ENCODE data around the gene UBE3C.
A peak's percentile ranks its signal among the peaks of the same experiment; 100 is the strongest.

The UBE3C gene

DNA sequence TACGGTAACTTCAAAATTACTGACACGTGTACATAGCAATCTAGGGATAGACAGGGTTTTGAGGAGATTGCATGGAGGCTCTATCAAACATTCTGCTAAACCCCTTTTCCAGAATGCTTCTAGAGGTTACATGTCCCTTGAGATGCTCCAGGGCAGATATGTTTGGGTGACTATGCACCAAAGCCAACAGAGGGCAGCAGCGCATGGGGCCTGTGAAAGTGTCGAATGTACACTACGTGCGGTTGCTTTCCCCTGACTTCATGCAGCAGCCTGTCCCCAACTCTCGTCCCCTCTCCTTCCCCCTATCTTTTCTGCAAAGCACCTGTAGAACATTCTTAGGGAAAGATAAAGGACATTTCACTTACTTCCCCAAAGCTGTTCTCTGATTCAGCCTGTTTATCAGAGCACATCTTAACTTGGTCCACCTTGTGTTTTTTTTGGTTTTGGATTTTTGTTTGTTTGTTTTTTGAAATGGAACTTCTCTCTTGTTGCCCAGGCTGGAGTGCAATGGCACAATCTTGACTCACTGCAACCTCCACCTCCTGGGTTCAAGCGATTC is 90.2 kb downstream of the UBE3C start:
- Histone ChIP-seq H3K27ac (ENCODE audit: low read length) (no peak overlapping the region), H3K4me2 (ENCODE audit: low read length) (no peak overlapping the region), H3K9me3 (ENCODE audit: insufficient read depth, low read length) (no peaks in the 10 kb centered on the region), H3K36me3 (replicated peaks; ENCODE audit: low read depth, low read length) (peaks cover 34% of the 10 kb centered on the region), H3K79me2 (ENCODE audit: low read length) (peaks cover 10% of the 10 kb centered on the region; the same call in 1 of the 2 replicates), H3K27me3 (ENCODE audit: low read depth, low read length) (no peaks in the 10 kb centered on the region), H3K4me3 (ENCODE audit: low read length) (no peak overlapping the region), H3K9ac (ENCODE audit: low read length) (no peak overlapping the region), H2AFZ (ENCODE audit: low read depth, low read length) (no peak overlapping the region), H3K4me1 (ENCODE audit: low read length) (no peaks in the 10 kb centered on the region), H4K20me1 (ENCODE audit: insufficient read depth, low read length) (no peaks in the 10 kb centered on the region)
- TF ChIP-seq EZH2phosphoT487 (IDR thresholded peaks at IDR 0.05; ENCODE audit: low read depth) = no peak
- TF ChIP-seq, protein P1, sequence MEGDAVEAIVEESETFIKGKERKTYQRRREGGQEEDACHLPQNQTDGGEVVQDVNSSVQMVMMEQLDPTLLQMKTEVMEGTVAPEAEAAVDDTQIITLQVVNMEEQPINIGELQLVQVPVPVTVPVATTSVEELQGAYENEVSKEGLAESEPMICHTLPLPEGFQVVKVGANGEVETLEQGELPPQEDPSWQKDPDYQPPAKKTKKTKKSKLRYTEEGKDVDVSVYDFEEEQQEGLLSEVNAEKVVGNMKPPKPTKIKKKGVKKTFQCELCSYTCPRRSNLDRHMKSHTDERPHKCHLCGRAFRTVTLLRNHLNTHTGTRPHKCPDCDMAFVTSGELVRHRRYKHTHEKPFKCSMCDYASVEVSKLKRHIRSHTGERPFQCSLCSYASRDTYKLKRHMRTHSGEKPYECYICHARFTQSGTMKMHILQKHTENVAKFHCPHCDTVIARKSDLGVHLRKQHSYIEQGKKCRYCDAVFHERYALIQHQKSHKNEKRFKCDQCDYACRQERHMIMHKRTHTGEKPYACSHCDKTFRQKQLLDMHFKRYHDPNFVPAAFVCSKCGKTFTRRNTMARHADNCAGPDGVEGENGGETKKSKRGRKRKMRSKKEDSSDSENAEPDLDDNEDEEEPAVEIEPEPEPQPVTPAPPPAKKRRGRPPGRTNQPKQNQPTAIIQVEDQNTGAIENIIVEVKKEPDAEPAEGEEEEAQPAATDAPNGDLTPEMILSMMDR (IDR thresholded peaks at IDR 0.05; ENCODE audit: low read depth, low read length) = peak; percentile 48

DNA sequence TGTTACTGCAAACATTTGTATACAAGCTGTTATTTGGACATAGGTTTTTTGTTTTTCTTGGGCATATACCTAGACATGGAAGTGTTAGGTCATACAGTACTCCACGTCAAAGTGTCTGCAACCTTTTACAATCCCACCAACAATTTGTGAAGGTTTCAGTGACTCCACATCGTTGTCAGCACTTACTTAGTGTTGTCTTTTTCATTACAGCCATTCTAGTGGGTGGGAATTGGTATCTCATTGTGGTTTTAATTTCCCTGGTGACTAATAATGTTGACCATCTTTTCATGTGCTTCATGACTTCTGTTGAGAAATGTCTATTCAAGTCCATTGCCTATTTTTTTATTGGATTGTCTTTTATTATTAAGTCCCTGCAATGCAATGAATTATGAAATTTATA is 95.0 kb downstream of the UBE3C start:
- no peaks in the 10 kb centered on the region for H3K4me1 ChIP-seq (ENCODE audit: low read length)
- H3K4me2 ChIP-seq (ENCODE audit: low read length) = no peak overlapping the region
- peaks cover 16% of the 10 kb centered on the region for H3K79me2 ChIP-seq (ENCODE audit: low read length)
- H3K9ac ChIP-seq (ENCODE audit: low read length) = no peak overlapping the region
- H3K9me3 ChIP-seq (ENCODE audit: insufficient read depth, low read length) = no peaks in the 10 kb centered on the region
- H3K27me3 ChIP-seq (ENCODE audit: low read depth, low read length) = no peaks in the 10 kb centered on the region
- TF ChIP-seq, protein P1 (IDR thresholded peaks at IDR 0.05; ENCODE audit: low read depth, low read length) = no peak
- no peak for TF ChIP-seq EZH2phosphoT487 (IDR thresholded peaks at IDR 0.05; ENCODE audit: low read depth)
- no peaks in the 10 kb centered on the region; the same call in 1 of the 2 replicates for H4K20me1 ChIP-seq (ENCODE audit: insufficient read depth, low read length)
- no peak overlapping the region for H3K27ac ChIP-seq (ENCODE audit: low read length)
- H3K36me3 ChIP-seq (replicated peaks; ENCODE audit: low read depth, low read length) = peaks cover 51% of the 10 kb centered on the region
- no peak overlapping the region for H3K4me3 ChIP-seq (ENCODE audit: low read length)
- H2AFZ ChIP-seq (ENCODE audit: low read depth, low read length) = no peak overlapping the region

DNA sequence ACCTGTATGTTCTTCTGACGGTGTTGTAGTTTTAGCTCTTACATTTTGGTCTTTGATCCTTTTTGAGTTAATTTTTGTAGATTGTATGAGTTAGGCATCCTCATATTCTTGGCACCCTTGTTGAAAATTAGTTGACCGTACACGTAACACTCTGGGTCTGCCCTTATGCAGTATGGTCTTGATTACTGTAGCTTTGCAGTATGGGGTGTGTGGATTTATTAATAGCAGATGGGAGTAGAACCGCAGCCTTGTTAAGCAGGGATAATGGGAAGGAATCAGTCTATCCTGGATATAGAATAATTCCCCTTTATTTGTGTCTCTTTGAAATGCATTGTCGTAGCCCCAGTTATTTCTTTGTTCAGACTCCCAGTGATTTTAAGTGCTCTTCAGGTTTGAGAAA is 95.5 kb downstream of the UBE3C start:
- Histone ChIP-seq H3K9me3 (ENCODE audit: insufficient read depth, low read length) (no peaks in the 10 kb centered on the region), H2AFZ (ENCODE audit: low read depth, low read length) (no peak overlapping the region), H3K4me2 (ENCODE audit: low read length) (no peak overlapping the region), H3K27me3 (ENCODE audit: low read depth, low read length) (no peaks in the 10 kb centered on the region), H4K20me1 (ENCODE audit: insufficient read depth, low read length) (no peaks in the 10 kb centered on the region; the same call in 1 of the 2 replicates), H3K36me3 (replicated peaks; ENCODE audit: low read depth, low read length) (peaks cover 57% of the 10 kb centered on the region), H3K4me1 (ENCODE audit: low read length) (no peaks in the 10 kb centered on the region), H3K9ac (ENCODE audit: low read length) (no peak overlapping the region), H3K4me3 (ENCODE audit: low read length) (no peak overlapping the region), H3K27ac (ENCODE audit: low read length) (no peak overlapping the region), H3K79me2 (ENCODE audit: low read length) (peaks cover 16% of the 10 kb centered on the region)
- TF ChIP-seq, protein P1 (IDR thresholded peaks at IDR 0.05; ENCODE audit: low read depth, low read length) = no peak
- TF ChIP-seq EZH2phosphoT487 (IDR thresholded peaks at IDR 0.05; ENCODE audit: low read depth) = no peak

DNA sequence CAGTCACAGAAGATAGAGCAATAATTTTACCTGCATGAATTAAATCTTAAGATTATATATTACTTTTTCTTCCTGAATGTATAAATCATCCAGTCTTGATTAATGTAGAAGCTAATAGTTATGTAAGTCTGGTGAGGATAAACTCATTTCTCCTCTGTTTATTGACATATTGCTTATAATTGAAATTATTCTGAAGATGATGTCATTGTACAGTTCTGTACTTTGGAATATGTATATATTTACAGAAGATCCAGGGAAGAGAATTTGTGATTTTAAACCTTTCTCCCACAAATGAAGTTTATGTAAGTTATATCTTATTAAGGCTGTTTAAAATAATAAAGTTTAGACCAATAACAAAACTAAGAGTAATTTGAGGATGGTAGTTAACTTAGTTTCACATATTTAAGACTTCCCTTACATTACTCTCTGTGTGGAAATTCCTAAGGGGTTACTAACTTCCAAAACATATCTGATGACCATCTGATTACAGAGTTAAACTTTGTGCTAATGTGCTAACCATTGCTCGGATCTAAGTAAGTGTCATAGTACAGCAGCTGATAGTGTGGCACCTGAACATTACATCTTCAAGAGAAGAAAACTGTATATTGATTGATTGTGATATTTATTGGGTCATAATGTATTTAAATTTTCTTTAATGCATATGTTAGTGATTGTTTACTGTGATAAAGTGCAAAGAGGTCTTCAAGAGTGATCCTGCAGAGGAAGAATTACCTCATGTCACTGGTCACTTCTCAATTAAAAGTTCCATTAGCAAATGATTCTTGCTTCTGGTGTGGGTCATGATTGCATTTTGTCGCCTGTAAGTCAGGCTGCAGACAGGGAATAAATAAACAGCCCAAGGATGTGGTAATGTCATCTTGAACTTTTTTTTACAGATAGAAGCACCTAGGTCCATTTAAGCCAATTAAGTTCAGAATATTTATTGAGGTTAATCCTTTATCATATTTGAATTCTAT is 96.9 kb downstream of the UBE3C start:
- Histone ChIP-seq H3K27me3 (ENCODE audit: low read depth, low read length) (no peaks in the 10 kb centered on the region), H3K9me3 (ENCODE audit: insufficient read depth, low read length) (no peaks in the 10 kb centered on the region), H2AFZ (ENCODE audit: low read depth, low read length) (no peak overlapping the region), H3K4me3 (ENCODE audit: low read length) (no peak overlapping the region), H3K9ac (ENCODE audit: low read length) (no peak overlapping the region), H3K27ac (ENCODE audit: low read length) (no peak overlapping the region), H4K20me1 (ENCODE audit: insufficient read depth, low read length) (no peaks in the 10 kb centered on the region; the same call in 1 of the 2 replicates), H3K36me3 (replicated peaks; ENCODE audit: low read depth, low read length) (peaks cover 65% of the 10 kb centered on the region), H3K4me2 (ENCODE audit: low read length) (no peak overlapping the region), H3K4me1 (ENCODE audit: low read length) (no peaks in the 10 kb centered on the region), H3K79me2 (ENCODE audit: low read length) (peaks cover 16% of the 10 kb centered on the region)
- TF ChIP-seq, protein P1 (IDR thresholded peaks at IDR 0.05; ENCODE audit: low read depth, low read length) = no peak
- TF ChIP-seq EZH2phosphoT487 (IDR thresholded peaks at IDR 0.05; ENCODE audit: low read depth) = no peak
